Measurements from ENCODE around the gene KIZ. TPM values are rescaled to one million over a fixed set of nuclear protein-coding genes. Genes with fewer than 3 reads are reported as not detected.
"Not testable (repeated sequence)": the region's sequence is repeated elsewhere in the genome, so short reads cannot be mapped to it uniquely, and the experiment has no call there.

KIZ gene
- total RNA-seq, 1 donor from 2014 or later, result 23.5 TPM

GRCh38 chr20:21230220-21230619, 104.3 kb downstream of the KIZ start:
- no peak for DNase-seq (ENCODE audit: low spot score)

- no peak for DNase-seq (ENCODE audit: low spot score)
These were observed 104.8 kb downstream of the KIZ start for GRCh38 chr20:21230686-21231085.

GRCh38 chr20:21232546-21233280, 106.8 kb downstream of the KIZ start:
- DNase-seq (ENCODE audit: low spot score), result no peak

GRCh38 chr20:21234324-21234723, 108.4 kb downstream of the KIZ start:
- no peak for DNase-seq (ENCODE audit: low spot score)

- DNase-seq (ENCODE audit: low spot score), result no peak
These were observed 109.1 kb downstream of the KIZ start for GRCh38 chr20:21234806-21235483.

GRCh38 chr20:21235484-21236445, 109.9 kb downstream of the KIZ start:
- peak; percentile 61 for DNase-seq (ENCODE audit: low spot score)

- no peak for DNase-seq (ENCODE audit: low spot score)
These were observed 112.3 kb downstream of the KIZ start for GRCh38 chr20:21237956-21238799.

- no peak for DNase-seq (ENCODE audit: low spot score)
These were observed 113.1 kb downstream of the KIZ start for GRCh38 chr20:21238818-21239536.

GRCh38 chr20:21240394-21240793, 114.5 kb downstream of the KIZ start:
- no peak for DNase-seq (ENCODE audit: low spot score)

GRCh38 chr20:21241406-21241805, 115.5 kb downstream of the KIZ start:
- DNase-seq (ENCODE audit: low spot score), result no peak

- DNase-seq (ENCODE audit: low spot score), result no peak
These were observed 117.9 kb downstream of the KIZ start for GRCh38 chr20:21243811-21244210.

- DNase-seq (ENCODE audit: low spot score), result no peak
These were observed 118.9 kb downstream of the KIZ start for GRCh38 chr20:21244808-21245207.

- no peak for DNase-seq (ENCODE audit: low spot score)
These were observed 120.3 kb downstream of the KIZ start for GRCh38 chr20:21246161-21246560.

GRCh38 chr20:21247603-21248095, 121.8 kb downstream of the KIZ start:
- DNase-seq (ENCODE audit: low spot score), result not testable (repeated sequence)

- DNase-seq (ENCODE audit: low spot score), result no peak
These were observed 125.4 kb downstream of the KIZ start for GRCh38 chr20:21251278-21251677.

- DNase-seq (ENCODE audit: low spot score), result no peak
These were observed 131.3 kb downstream of the KIZ start for GRCh38 chr20:21257192-21257591.

- DNase-seq (ENCODE audit: low spot score), result no peak
These were observed 132.5 kb downstream of the KIZ start for GRCh38 chr20:21258411-21258810.

GRCh38 chr20:21259346-21259745, 133.5 kb downstream of the KIZ start:
- no peak for DNase-seq (ENCODE audit: low spot score)

- no peak for DNase-seq (ENCODE audit: low spot score)
These were observed 136.9 kb downstream of the KIZ start for GRCh38 chr20:21262812-21263211.
